Stimulated activated CD4-positive, alpha-beta T cell treated with anti-CD3 and anti-CD28 coated beads, Interleukin-2, amount 100 ng/mL, for 4 hours (primary cell): Measurements from ENCODE around the gene IYD.
"Not testable (repeated sequence)": the region's sequence is repeated elsewhere in the genome, so short reads cannot be mapped to it uniquely, and the experiment has no call there.

Experiments
- DNase-seq: peaks from one replicate; pipeline ENCODE4 v3.0.0-alpha.2; 2020; ENCODE audit warnings: low read depth

The IYD gene

GRCh38 chr6:150352321-150353296 is 16.2 kb upstream of the IYD start:
- DNase-seq: no peak

GRCh38 chr6:150353445-150353844 is 15.4 kb upstream of the IYD start:
- no peak for DNase-seq

DNA sequence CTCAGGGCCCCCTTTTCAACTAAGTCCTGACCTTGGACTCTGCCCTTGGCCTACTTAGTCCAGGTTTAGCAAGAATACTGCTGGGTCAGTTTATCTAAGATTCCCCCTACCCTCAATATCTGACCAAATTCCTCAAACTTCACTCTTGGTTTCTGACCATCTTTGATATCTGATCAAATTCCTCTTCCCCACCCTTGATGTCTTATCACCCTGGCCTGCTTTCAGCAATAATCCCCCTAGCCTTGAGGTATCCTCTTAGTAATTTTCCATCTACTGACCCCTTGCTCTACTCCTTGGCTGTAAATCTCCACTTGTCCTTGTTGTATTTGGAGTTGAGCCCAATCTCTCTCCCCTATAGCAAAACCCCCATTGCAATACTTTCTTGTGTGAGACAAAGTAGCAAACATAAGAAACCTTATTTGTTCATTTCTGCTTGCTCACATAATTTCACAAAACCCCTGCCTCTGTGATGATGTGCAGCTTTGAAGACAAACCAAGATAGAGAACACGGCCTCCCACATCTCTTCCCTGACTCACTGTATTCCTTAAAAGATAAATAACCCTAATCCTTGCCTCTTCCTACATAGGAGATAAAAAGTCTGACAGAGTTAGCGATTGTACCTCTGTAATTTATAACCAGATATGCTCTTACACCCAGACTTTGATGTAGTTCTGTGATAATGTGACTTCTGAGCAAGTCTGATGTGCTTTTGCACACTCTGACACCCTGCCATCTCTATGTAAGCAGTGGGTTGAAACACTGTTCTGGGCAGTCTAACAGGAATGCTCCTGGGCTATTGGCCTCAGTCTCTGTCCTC is 13.8 kb upstream of the IYD start:
- DNase-seq: no peak

GRCh38 chr6:150355932-150356331 is 12.9 kb upstream of the IYD start:
- no peak for DNase-seq

DNA sequence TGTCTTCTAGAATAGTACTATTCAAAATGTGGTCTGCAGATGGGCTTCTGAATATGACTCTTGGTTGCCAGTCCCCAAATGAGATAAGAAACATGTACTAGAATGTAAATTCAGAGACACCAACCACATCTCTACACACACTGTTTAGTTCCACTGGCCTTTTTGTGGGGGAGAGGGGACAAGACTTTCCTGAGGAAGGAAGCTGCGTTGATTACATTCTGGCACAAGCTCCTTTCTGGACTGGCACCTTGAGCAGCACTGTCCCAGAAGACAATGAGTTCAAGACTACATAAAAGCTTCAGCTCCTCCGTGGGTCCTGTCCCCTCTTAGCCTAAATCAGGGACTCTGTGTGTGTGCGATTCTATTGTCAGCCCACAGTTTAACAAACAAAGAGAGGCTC is 6.9 kb upstream of the IYD start:
- no peak for DNase-seq

DNA sequence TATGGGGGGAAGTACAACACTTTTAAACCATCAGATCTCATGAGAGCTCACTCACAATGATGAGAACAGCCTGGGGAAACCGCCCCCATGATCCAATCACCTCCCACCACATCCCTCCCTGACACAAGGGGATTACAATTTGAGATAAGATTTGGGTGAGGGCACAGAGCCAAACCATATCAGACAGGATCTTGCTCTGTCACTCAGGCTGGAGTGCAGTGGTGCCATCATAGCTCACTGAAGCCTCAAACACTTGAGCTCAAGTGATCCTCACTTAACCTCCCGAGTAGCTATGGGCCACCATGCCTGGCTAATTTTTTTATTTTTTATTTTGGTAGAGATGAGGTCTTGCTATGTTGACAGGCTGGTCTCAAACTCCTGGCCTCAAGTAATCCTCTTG is 5.1 kb upstream of the IYD start:
- no peak for DNase-seq

DNA sequence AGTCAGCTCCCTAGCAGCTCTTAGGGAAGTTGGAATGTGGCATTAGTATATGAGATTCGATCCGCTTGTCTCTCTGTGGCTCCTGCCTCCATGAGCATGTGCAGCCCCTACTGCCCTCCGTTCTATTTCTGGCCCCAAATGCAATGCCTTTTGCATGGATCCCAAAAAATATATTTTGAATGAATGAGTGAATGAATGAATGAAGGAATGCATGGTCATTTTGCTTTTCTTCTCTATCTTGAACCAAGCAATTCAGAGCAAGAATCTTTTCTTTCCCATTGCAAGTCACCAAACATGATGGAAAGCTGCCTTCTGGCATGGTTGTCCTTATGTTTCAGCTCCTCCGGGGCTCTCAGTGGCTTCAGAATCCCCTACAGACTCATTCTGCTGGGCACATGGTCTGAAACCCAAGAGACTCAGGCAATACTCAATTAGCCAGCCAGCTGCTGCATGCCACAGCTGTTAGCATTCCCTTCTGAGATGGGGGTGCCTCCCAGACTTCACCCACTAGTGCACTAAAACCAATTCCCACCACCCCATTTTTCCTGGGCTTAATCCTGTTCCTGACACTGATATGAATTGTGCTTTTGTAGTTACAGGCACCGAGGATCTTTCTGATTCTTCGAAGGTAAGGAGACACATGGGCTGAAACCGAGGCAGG is 2.6 kb upstream of the IYD start:
- no peak for DNase-seq

- DNase-seq: no peak
Measured at GRCh38 chr6:150369408-150369807, 596 bp downstream of the IYD start.

DNA sequence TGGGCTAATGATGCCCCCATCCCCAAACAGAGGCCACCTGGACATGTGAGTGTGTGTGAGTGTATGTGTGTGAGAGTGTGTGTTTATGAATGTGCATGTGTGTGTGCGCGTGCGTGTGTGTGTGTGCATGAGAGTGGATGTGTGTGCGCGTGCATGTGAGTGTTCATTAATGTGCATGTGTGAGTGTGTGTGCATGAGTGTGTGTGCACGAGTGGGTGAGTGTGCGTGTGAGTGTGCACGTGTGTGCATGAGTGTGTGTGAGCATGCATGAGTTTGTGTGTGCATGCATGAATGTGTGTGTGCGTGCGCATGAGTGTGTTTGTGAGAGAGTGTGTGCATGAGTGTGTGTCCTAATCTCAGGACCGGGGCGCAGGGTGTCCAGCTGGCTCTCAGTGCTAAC is 1.3 kb downstream of the IYD start:
- no peak for DNase-seq

DNA sequence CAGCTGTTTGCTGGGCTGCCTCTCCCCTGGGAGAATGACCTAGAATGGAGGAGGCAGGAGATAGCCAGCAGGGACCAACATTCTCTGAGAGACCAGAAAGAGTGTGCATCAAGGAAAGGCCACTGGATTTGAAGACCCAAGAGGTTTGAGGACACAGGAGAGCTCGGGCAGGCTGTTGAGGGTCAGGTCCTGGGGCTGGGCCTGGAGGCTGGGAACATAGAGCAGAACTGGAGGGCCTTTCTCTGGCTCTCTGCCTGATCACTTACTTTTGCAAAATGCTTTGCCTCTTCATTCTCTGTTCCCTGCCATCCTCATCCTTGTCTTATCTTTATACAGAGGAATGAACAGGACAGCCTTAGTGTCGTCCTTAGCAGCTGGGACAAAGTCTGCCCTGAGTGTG is 2.5 kb downstream of the IYD start:
- DNase-seq: no peak

DNA sequence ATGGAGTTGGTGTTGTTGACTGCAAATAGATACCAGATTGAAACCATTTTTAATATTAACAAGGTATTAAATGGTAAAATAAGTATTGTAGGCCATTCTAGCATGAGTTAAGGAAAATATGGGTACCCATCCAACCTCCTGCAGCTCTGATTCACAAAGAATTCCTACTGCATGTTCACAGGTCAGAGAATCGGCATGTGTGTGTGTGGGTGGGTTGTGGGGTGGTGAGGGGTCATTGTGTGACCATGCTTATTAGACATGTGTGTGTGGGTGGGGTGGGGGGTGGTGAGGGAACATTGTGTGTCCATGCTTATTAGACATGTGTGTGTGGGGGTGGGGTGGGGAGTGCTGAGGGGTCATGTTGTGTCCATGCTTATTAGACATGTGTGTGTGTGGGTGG is 3.2 kb downstream of the IYD start:
- DNase-seq: no peak

DNA sequence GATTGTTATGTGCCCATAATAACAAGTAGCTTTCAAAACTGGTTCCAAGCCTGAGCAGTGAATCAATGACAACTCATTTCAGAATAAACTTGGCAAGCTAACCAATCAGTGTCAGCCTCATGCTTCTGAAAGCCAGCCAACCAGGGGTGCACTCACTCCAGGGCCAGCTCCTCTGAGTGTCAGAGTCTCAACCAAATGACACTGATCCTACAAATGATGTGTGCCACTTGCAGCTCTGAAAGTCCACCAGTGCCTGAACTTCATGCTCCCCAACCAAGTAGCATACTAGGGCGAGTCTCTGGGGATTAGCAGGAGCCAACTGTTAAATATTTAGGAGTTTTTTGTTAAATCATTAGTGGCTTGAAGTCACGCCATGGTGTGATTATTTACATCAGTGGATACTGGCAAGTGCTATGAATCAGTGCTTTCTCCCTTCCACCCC is 4.5 kb downstream of the IYD start:
- DNase-seq: no peak

DNA sequence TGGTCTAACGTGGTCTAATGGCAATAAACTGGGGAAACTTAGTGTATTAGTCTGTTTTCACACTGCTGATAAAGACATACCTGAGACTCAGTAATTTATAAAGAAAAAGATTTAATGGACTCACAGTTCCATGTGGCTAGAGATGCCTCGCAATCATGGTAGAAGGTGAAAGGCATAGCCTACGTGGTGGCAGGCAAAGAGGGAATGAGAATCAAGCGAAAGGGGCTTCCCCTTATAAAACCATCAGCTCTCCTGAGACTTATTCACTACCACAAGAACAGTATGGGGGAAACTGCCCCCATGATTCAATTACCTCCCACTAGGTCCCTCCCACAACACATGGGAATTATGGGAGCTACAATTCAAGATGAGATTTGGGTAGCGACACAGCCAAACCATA is 5.5 kb downstream of the IYD start:
- not testable (repeated sequence) for DNase-seq

DNA sequence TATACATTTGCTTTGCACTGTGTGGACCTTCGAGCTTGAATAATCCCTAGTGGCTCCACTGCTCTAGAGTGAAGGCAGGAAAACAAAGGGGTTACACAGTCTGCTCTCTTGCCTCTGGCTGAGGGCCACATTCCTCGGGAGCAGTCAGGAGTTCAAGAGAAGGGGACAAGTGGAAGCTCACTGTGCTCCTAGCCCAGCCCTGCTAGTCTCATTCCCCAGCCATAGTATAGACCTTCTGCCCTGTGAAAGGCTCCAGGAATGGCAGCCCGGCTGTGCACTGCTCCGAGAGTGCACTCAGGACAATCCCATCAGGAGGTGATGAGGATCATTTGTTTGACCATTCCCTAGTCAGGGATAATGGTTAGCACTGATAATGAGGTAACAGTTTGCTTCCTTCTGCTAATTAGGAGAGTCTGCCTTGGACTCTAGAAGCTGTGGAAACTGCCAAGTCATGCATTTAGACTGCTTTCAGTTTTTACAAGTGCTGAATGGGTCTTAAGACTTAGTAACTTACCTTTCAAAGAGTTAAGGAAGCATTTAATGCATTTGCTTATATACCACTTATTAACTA is 8.5 kb downstream of the IYD start:
- DNase-seq: no peak

DNA sequence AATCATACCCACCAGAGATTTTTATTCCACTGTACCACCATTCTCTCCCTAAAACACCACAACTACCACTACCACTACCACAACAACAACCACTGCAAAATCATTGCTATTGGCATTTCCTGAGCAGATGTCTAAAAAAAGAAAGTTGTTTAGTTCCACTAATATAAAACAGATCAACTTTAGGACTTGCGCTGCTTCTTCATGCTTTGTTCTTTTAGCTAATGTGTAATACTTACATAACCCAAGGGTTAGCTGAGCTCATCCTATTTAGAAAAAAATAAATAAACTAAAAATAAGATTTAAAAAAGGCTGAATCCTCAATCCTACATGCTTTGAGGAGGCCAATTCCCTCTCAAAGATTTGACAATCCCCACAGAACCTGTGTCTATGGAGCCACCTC is 11.4 kb downstream of the IYD start:
- no peak for DNase-seq

DNA sequence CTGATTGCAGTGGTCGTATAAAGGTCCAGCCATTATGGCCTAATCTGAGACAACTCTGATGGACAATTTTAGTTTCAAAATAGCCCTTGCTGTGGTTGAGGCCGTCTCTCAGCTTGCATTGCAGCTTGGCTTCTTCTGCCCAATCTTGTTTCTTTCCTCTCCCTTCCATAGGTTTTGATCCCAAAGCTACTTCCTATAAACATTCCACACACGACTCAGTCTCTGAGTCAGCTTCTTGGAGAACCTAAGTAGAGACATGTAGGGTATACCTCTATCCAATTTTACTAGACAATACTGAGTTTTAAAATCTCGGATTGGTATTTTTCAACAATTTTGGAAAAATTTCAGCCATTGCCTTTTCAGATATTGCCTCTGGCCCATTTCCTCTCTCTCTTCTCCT is 13.4 kb downstream of the IYD start:
- no peak for DNase-seq

- DNase-seq: no peak
Measured at GRCh38 chr6:150391414-150391813, 22.6 kb downstream of the IYD start.

GRCh38 chr6:150391890-150392289 is 23.1 kb downstream of the IYD start:
- no peak for DNase-seq

DNA sequence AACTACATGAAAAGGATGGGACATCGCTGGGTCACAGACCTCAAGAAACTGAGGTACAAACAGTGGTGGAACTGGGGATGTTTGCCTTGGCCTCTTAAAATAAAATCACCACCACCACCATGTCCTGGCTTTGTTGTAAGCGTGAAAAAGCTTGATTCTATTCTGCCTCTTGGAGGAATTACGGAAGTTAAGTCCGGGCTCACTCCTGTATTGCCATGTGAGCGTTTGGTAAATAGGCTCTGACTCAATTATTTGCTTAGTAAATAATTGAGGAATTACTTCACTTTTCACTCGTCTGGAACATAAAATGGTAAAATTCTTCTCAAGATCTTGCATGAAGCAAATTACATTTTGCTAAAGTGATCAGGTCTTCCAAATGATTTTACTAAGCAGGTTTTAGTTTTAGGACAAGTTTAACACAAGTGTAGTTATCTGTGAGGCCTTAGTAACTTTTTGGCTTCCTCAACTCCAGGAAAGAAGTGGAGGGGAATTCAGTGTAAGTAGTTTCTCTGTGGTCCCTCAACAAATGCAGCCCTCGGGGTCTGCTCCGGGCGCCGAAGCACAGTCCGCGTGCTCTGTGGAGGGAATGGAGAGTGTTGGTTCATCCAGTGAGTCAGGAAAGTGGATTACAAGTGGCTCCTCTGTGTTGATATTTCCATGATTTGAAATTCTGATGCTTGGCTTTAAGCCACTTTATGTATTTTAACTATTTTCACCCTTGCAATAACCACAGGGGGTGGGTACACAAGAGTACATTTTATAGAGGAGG is 23.8 kb downstream of the IYD start:
- no peak for DNase-seq

- no peak for DNase-seq
Measured at GRCh38 chr6:150394053-150394898, 25.5 kb downstream of the IYD start.

DNA sequence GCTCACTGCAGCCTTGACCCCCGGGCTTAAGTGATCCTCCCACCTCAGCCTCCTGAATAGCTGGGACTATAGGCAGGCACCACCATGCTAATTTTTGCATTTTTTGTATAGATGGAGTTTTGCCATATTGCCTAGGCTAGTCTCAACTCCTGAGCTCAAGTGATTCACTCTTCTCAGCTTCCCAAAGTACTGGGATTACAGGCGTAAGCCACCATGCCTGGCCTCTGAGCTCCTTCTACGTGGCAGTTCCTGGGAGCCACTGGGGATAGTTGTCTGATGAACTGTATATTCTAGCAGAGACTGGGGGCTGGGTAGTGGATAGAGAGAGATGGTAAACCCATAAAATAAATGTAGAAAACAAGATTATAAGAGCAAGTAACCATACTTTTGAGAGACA is 26.1 kb downstream of the IYD start:
- no peak for DNase-seq
